ENCODE results near the gene OLFM3. TPM values are rescaled to one million over a fixed set of nuclear protein-coding genes. Genes with fewer than 3 reads are reported as not detected.

OLFM3 gene
- total RNA-seq, 4 donors from 2014 or later, result 0.23 to 1.2 (median 0.34) TPM

DNA sequence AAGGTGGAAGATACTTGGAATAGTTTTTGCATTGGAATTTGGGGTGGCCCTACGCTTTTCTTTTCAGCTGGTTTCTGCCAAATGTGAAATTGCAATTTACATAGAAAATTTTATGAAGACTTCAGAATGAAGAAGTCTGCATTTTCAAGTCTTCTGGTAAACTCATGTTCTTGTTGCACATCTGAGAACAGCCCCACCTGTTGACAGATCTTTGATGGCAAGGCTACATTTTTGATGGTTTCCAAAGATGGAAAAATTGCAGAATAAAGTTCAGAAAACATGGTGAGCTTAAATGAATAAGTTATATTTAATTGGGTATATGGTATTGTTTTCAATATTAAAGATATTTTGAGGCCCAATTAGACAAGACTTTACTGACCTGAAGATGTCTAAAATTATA is 25.4 kb downstream of the OLFM3 start:
- no peaks in the 10 kb centered on the region for H3K27me3 ChIP-seq
- no peak for TF ChIP-seq CTCF (IDR thresholded peaks at IDR 0.05)
- no peak for TF ChIP-seq EP300 (IDR thresholded peaks at IDR 0.05)
- no peak for TF ChIP-seq POLR2AphosphoS5 (IDR thresholded peaks at IDR 0.05)
- no peak for TF ChIP-seq POLR2A (IDR thresholded peaks at IDR 0.05; ENCODE audit: low read depth)
- no peak overlapping the region for H3K27ac ChIP-seq (replicated peaks in 1 of 4)
- no peaks in the 10 kb centered on the region for H3K36me3 ChIP-seq
- H3K4me1 ChIP-seq, result no peaks in the 10 kb centered on the region
- WGBS, result 80% methylated on average over 1 of the region's 1 CpG
- no peak overlapping the region for H3K4me3 ChIP-seq
- H3K9me3 ChIP-seq, result no peaks in the 10 kb centered on the region
- intact Hi-C loops (cut with DNase I), result no loop called here
- DNase-seq (ENCODE audit: extremely low spot score), result no peak

- no peaks in the 10 kb centered on the region for H3K4me1 ChIP-seq
- no peaks in the 10 kb centered on the region for H3K36me3 ChIP-seq
- no peak overlapping the region for H3K27ac ChIP-seq (replicated peaks in 1 of 4)
- TF ChIP-seq POLR2A (IDR thresholded peaks at IDR 0.05; ENCODE audit: low read depth), result no peak
- no peak for TF ChIP-seq EP300 (IDR thresholded peaks at IDR 0.05)
- no peak for TF ChIP-seq POLR2AphosphoS5 (IDR thresholded peaks at IDR 0.05)
- no peak for TF ChIP-seq CTCF (IDR thresholded peaks at IDR 0.05)
- no peak for DNase-seq (ENCODE audit: extremely low spot score)
- no peaks in the 10 kb centered on the region for H3K27me3 ChIP-seq
- no peaks in the 10 kb centered on the region for H3K9me3 ChIP-seq
- intact Hi-C loops (cut with DNase I), result no loop called here
- H3K4me3 ChIP-seq, result no peak overlapping the region
- WGBS, result 68% methylated on average over 4 of the region's 4 CpGs
These were observed 28.9 kb downstream of the OLFM3 start for GRCh38 chr1:101967871-101968270.

DNA sequence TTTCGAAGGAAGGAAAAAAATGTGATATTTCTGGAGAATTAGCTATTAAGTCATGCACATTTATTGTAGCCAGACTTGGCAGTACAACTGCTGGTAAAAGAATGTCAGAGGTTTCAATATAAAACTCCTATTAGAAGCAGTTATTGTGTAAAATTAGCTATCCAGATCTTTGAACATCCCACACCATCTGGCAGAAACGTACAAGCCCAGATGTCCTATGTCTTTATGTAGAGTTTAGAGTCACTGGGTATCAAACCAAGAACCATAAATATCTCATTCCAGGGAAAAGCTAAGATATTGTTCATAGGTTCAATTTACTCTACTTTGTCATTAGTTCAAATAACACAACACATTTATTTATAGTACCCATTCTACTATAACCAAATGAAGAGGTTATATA is 31.4 kb downstream of the OLFM3 start:
- TF ChIP-seq CTCF (IDR thresholded peaks at IDR 0.05), result no peak
- no peak for TF ChIP-seq EP300 (IDR thresholded peaks at IDR 0.05)
- TF ChIP-seq POLR2A (IDR thresholded peaks at IDR 0.05; ENCODE audit: low read depth), result no peak
- TF ChIP-seq POLR2AphosphoS5 (IDR thresholded peaks at IDR 0.05), result no peak
- WGBS, result 42% methylated on average over 2 of the region's 2 CpGs
- DNase-seq (ENCODE audit: extremely low spot score), result no peak
- intact Hi-C loops (cut with DNase I), result no loop called here
- no peaks in the 10 kb centered on the region for H3K4me1 ChIP-seq
- no peak overlapping the region for H3K27ac ChIP-seq (replicated peaks in 1 of 4)
- no peaks in the 10 kb centered on the region for H3K27me3 ChIP-seq
- no peaks in the 10 kb centered on the region for H3K36me3 ChIP-seq
- no peak overlapping the region for H3K4me3 ChIP-seq
- no peaks in the 10 kb centered on the region for H3K9me3 ChIP-seq

DNA sequence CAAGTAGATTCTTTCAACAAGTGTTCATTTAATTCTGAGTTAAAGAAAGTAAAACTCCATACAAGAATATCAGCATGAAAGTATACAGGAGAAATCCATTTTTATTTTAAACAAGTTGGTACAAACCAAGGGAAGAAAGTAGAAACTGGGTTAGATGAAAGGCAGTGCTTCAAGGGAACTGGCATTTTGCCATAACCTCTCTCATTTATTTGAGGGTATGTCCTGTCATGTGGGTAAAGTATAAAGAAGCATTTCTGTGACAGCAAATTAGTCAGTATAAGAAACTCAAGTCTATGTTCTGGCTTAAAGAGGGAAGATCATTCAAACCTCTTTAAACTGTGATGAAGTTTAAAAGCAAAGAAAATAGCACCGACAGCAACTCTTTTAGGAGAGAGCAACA is 32.0 kb downstream of the OLFM3 start:
- no peak for DNase-seq (ENCODE audit: extremely low spot score)
- H3K4me3 ChIP-seq, result no peak overlapping the region
- H3K27me3 ChIP-seq, result no peaks in the 10 kb centered on the region
- H3K36me3 ChIP-seq, result no peaks in the 10 kb centered on the region
- no peaks in the 10 kb centered on the region for H3K9me3 ChIP-seq
- 0% methylated on average over 1 of the region's 1 CpG for WGBS
- H3K4me1 ChIP-seq, result no peaks in the 10 kb centered on the region
- TF ChIP-seq EP300 (IDR thresholded peaks at IDR 0.05) (no peak), CTCF (IDR thresholded peaks at IDR 0.05) (no peak), POLR2AphosphoS5 (IDR thresholded peaks at IDR 0.05) (no peak), POLR2A (IDR thresholded peaks at IDR 0.05; ENCODE audit: low read depth) (no peak)
- no peak overlapping the region for H3K27ac ChIP-seq (replicated peaks in 1 of 4)
- intact Hi-C loops (cut with DNase I), result no loop called here

DNA sequence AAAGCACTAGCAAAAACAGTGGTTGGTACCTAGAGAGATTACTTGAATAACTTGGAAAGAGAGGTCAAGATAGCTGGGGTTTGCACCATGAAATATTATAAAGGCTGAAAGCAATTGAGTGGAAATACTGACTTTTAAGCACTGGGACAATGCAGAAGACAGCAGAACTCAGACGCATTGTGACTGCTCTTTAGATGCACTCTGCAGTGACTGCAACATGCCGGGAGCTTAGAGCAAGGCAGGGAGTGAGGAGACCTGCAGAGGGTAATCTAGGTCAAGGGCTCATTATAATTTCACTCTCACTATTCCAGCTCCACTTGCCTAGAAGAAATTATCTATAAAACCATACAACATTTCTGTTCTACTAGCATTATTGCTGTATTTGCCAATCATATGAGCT is 36.6 kb downstream of the OLFM3 start:
- no peak overlapping the region for H3K4me3 ChIP-seq
- no peak for DNase-seq (ENCODE audit: extremely low spot score)
- no peaks in the 10 kb centered on the region for H3K27me3 ChIP-seq
- intact Hi-C loops (cut with DNase I), result no loop called here
- no peaks in the 10 kb centered on the region for H3K9me3 ChIP-seq
- TF ChIP-seq EP300 (IDR thresholded peaks at IDR 0.05) (no peak), POLR2AphosphoS5 (IDR thresholded peaks at IDR 0.05) (no peak), POLR2A (IDR thresholded peaks at IDR 0.05; ENCODE audit: low read depth) (no peak), CTCF (IDR thresholded peaks at IDR 0.05) (no peak)
- WGBS, result 84% methylated on average over 2 of the region's 2 CpGs
- no peaks in the 10 kb centered on the region for H3K36me3 ChIP-seq
- H3K4me1 ChIP-seq, result no peaks in the 10 kb centered on the region
- no peak overlapping the region for H3K27ac ChIP-seq (replicated peaks in 1 of 4)

All from esophagus muscularis mucosa (tissue), 4 donors.